ENCODE data around the gene ID1. TPM values are rescaled to one million over a fixed set of nuclear protein-coding genes. Genes with fewer than 3 reads are reported as not detected.
A peak's percentile ranks its signal among the peaks of the same experiment; 100 is the strongest.

Gene ID1
- total and polyA plus RNA-seq, 2 of the 13 experiments (the other 11 are each of a cell fraction or from before 2014, with no cell fraction given), result 320 to 419 TPM

DNA sequence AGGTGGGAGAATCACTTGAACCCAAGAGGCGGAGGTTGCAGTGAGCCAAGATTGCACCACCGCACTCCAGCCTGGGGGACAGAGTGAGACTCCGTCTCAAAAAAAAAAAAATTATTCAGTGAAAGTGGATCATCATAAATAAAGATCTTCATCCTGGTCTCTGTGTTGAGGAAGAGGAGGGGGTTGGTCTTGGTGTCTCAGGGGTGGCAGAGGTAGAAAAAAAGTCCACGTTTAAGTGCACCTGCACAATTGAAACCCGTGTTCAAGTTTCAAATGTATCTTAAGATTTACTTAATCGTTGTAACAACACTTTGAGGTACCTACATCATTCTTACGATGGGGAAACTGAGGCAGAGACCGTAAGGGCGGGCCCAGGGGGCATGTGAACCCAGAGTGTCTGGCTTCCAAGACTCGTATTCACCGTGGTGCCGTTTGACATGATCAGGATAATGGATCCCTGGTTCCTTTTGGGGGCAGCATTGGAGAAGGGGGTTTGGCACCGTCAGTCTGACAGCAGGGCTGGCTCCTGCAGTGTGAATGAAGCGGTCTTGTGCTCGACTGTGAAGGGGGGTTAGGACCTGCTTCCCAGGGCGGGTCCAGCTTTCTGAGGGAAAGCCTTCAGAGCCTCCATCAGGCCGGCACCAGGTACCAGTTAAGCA is 32.9 kb upstream of the ID1 start (continued):
- no peak for TF ChIP-seq ZNF574 (CRISPR knock-in tag; IDR thresholded peaks at IDR 0.05)
- TF ChIP-seq MLLT10 (CRISPR knock-in tag; IDR thresholded peaks at IDR 0.05), result no peak
- no peak for TF ChIP-seq GABPA (IDR thresholded peaks at IDR 0.05; ENCODE audit: low read depth, low read length)
- TF ChIP-seq GABPA (CRISPR knock-in tag; IDR thresholded peaks at IDR 0.05; ENCODE audit: low read depth), result no peak
- peak; percentile 23; the same call in 1 of the 2 replicates for TF ChIP-seq PBX2 (CRISPR knock-in tag; IDR thresholded peaks at IDR 0.05)
- no peak for TF ChIP-seq HDAC2 (CRISPR knock-in tag; IDR thresholded peaks at IDR 0.05)
- TF ChIP-seq ZNF703 (CRISPR knock-in tag; IDR thresholded peaks at IDR 0.05; ENCODE audit: borderline replicate concordance), result no peak
- TF ChIP-seq ZKSCAN8 (CRISPR knock-in tag; IDR thresholded peaks at IDR 0.05; ENCODE audit: borderline replicate concordance), result no peak
- peak; percentile 93; the same call in 1 of the 2 replicates for TF ChIP-seq ZNF879 (CRISPR knock-in tag; IDR thresholded peaks at IDR 0.05)
- TF ChIP-seq MEF2D (CRISPR knock-in tag; IDR thresholded peaks at IDR 0.05), result no peak
- TF ChIP-seq ZFP90 (CRISPR knock-in tag; IDR thresholded peaks at IDR 0.05; ENCODE audit: borderline replicate concordance), result no peak
- TF ChIP-seq FOSL2 (CRISPR knock-in tag; IDR thresholded peaks at IDR 0.05), result no peak
- no peak for TF ChIP-seq ZIK1 (CRISPR knock-in tag; IDR thresholded peaks at IDR 0.05; ENCODE audit: borderline replicate concordance, low read depth)
- no peak for TF ChIP-seq MAFF (IDR thresholded peaks at IDR 0.05; ENCODE audit: low read depth, low read length)
- TF ChIP-seq FOXK1 (CRISPR knock-in tag; IDR thresholded peaks at IDR 0.05; ENCODE audit: borderline replicate concordance, low read depth), result no peak
- TF ChIP-seq STAT5B (CRISPR knock-in tag; IDR thresholded peaks at IDR 0.05), result no peak
- no peak for TF ChIP-seq TCF7 (IDR thresholded peaks at IDR 0.05; ENCODE audit: low read depth)
- TF ChIP-seq, protein P1, sequence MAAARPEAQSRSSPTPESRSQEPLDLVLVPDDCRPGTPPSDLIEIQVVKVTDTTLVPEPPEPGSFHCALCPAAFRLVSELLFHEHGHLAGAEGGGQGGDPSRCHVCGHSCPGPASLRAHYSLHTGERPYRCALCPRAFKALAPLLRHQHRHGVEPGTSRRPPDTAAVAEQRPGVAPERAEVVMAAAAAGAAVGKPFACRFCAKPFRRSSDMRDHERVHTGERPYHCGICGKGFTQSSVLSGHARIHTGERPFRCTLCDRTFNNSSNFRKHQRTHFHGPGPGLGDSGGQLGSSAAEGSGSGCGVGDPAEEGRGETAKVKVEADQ (CRISPR knock-in tag; IDR thresholded peaks at IDR 0.05; ENCODE audit: borderline replicate concordance), result no peak
- TF ChIP-seq ISX (CRISPR knock-in tag; conservative IDR thresholded peaks at IDR 0.05), result 0 out of 2 replicates have a peak, but pooled peaks have one; percentile 22
- TF ChIP-seq ZNF766 (CRISPR knock-in tag; IDR thresholded peaks at IDR 0.05; ENCODE audit: borderline replicate concordance), result no peak
- no peak for TF ChIP-seq JUNB (CRISPR knock-in tag; IDR thresholded peaks at IDR 0.05; ENCODE audit: borderline replicate concordance)
- TF ChIP-seq, protein P2, sequence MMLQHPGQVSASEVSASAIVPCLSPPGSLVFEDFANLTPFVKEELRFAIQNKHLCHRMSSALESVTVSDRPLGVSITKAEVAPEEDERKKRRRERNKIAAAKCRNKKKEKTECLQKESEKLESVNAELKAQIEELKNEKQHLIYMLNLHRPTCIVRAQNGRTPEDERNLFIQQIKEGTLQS (CRISPR knock-in tag; IDR thresholded peaks at IDR 0.05), result no peak
- no peak for TF ChIP-seq SUZ12 (IDR thresholded peaks at IDR 0.05; ENCODE audit: low read depth, low read length)
- TF ChIP-seq ZNF615 (CRISPR knock-in tag; IDR thresholded peaks at IDR 0.05; ENCODE audit: borderline replicate concordance), result no peak
- no peak for TF ChIP-seq NFRKB (IDR thresholded peaks at IDR 0.05)
- no peak for TF ChIP-seq MYC (CRISPR knock-in tag; IDR thresholded peaks at IDR 0.05; ENCODE audit: borderline replicate concordance)
- no peak; the same call in 1 of the 2 replicates for TF ChIP-seq POLR2G (IDR thresholded peaks at IDR 0.05; ENCODE audit: low read depth, low read length)
- 0 out of 2 replicates have a peak, but pooled peaks have one; percentile 10 for TF ChIP-seq ZFP37 (CRISPR knock-in tag; IDR thresholded peaks at IDR 0.05; ENCODE audit: borderline replicate concordance)
- TF ChIP-seq ZFY (CRISPR knock-in tag; IDR thresholded peaks at IDR 0.05), result no peak

Data from HepG2 (cell line).